GM12878 (cell line): Measurements from ENCODE around the gene ITM2C. TPM values are rescaled to one million over a fixed set of nuclear protein-coding genes. Genes with fewer than 3 reads are reported as not detected.

Experiments used
- ATAC-seq: fragments of 200-7000 bp; cut with Tn5 transposase; 3 replicates; pipeline ENCODE4 v1.9.1; 2020; ENCODE audit warnings: mild to moderate bottlenecking, moderate library complexity
- BruUV-seq: library from RNA; stranded (reverse); fragments of 400-500 nt; replicated peaks from 2 replicates; lab custom pipeline; 2021; lab: Mats Ljungman, UMichigan
- CTCF ChIA-PET: fragments of 300-600 bp; sonication (Branson Sonifier 250); formaldehyde crosslinking; extraction: SDS; loops from one replicate; lab custom pipeline; 2021; ENCODE audit warnings: inconsistent platforms; lab: Yijun Ruan, JAX
- POLR2A ChIA-PET: fragments of 350-600 bp; formaldehyde crosslinking; extraction: SDS; loops from one replicate; lab custom pipeline; 2021; ENCODE audit warnings: inconsistent platforms; lab: Charles Lee
- RAD21 ChIA-PET: fragments of 300-600 bp; sonication (Branson Sonifier 250); formaldehyde crosslinking; loops from one replicate; lab custom pipeline; 2023; ENCODE audit warnings: antibody characterized with exemption; ENCODE audit not compliant: unreplicated experiment; lab: Charles Lee
- SMC1A ChIA-PET: fragments of 300-600 bp; sonication (Branson Sonifier 250); formaldehyde crosslinking; loops from one replicate; lab custom pipeline; 2023; ENCODE audit not compliant: unreplicated experiment, uncharacterized antibody; lab: Charles Lee
- DNase-seq: peaks from one replicate; pipeline ENCODE4 v3.0.0-alpha.2; 2011; ENCODE audit warnings: low read depth, low spot score
- FAIRE-seq: peaks from 3 replicates; lab custom pipeline; 2011; peaks lifted over from hg19 to GRCh38; lab: Jason Lieb, UNC
- H2AFZ ChIP-seq: 2 replicates; pipeline ENCODE4 v1.6.0; 2011; ENCODE audit warnings: low read depth, low read length, control low read depth; ENCODE audit not compliant: control insufficient read depth
- H3K27ac ChIP-seq: 2 replicates; pipeline ENCODE4 v1.5.1; 2011; ENCODE audit warnings: control low read depth; ENCODE audit not compliant: control insufficient read depth, insufficient read depth
- H3K27me3 ChIP-seq, 2 experiments: replicated peaks in 1 of 2; 2 replicates each; pipeline versions ENCODE4 v1.6.0 to v1.6.1; 2011; ENCODE audit warnings: low read length in 1 of 2; ENCODE audit not compliant: control insufficient read depth in 2 of 2, insufficient read depth in 2 of 2
- H3K36me3 ChIP-seq, 2 experiments: 2 replicates each; pipeline ENCODE4 v1.5.1; 2011; ENCODE audit warnings: low read length in 1 of 2; ENCODE audit not compliant: control insufficient read depth in 2 of 2, insufficient read depth in 2 of 2
- H3K4me1 ChIP-seq: 2 replicates; pipeline ENCODE4 v1.6.1; 2011; ENCODE audit warnings: mild to moderate bottlenecking, low read length, moderate library complexity, mixed read lengths; ENCODE audit not compliant: control insufficient read depth, insufficient read depth
- H3K4me2 ChIP-seq: 2 replicates; pipeline ENCODE4 v1.6.0; 2011; ENCODE audit warnings: control low read depth; ENCODE audit not compliant: control insufficient read depth, insufficient read depth
- H3K4me3 ChIP-seq: fragments of 200-600 bp; sonication (generic); 2 replicates; pipeline ENCODE4 v1.5.1; 2016
- H3K79me2 ChIP-seq: 2 replicates; pipeline ENCODE4 v1.6.0; 2011; ENCODE audit warnings: low read length; ENCODE audit not compliant: control insufficient read depth, insufficient read depth
- H3K9ac ChIP-seq: 2 replicates; pipeline ENCODE4 v1.8.0; 2011; ENCODE audit warnings: low read length, control low read depth, mixed read lengths; ENCODE audit not compliant: control insufficient read depth, insufficient read depth
- H3K9me3 ChIP-seq: replicated peaks from 3 replicates; pipeline ENCODE4 v1.5.1; 2011; ENCODE audit warnings: mild to moderate bottlenecking, low read length; ENCODE audit not compliant: control insufficient read depth, insufficient read depth
- H4K20me1 ChIP-seq: 2 replicates; pipeline ENCODE4 v1.6.0; 2011; ENCODE audit not compliant: control insufficient read depth, insufficient read depth
- BACH1 ChIP-seq: fragments of 450-650 bp; IDR thresholded peaks from 2 replicates; pipeline ENCODE4 v1.6.1; 2017; ENCODE audit warnings: mild to moderate bottlenecking, borderline replicate concordance
- BHLHE40 ChIP-seq, 2 experiments: fragments of 450-650 bp in 1 of 2; IDR thresholded peaks; 2 replicates each; pipeline ENCODE4 v1.6.1; 2011 to 2017; ENCODE audit warnings: low read depth in 2 of 2, borderline replicate concordance in 1 of 2, improper control_type of control experiment in 1 of 2, low read length in 1 of 2, mild to moderate bottlenecking in 1 of 2
- ESRRA ChIP-seq: IDR thresholded peaks from 2 replicates; pipeline ENCODE4 v1.6.1; 2012; ENCODE audit warnings: mild to moderate bottlenecking, low read length, improper control_type of control experiment
- WGBS: methylation state at CpG from one replicate; pipeline ENCODE4 v1.1.6; 2016; ENCODE audit warnings: low lambda C conversion rate; ENCODE audit not compliant: insufficient replicate concordance, insufficient coverage; ENCODE audit errors: missing lambda C conversion rate; 5-methylcytosine and 5-hydroxymethylcytosine counted together
- in situ Hi-C: fragments of 300-500 bp; cut with MboI; formaldehyde crosslinking; loops from 9 replicates; pipeline ENCODE4 v1.14.3; 2018; ENCODE audit warnings: mixed read lengths
- intact Hi-C: fragments of 100-400 bp; cut with micrococcal nuclease; formaldehyde crosslinking; loops from one replicate; pipeline ENCODE4 v1.14.2; 2022; ENCODE audit not compliant: unreplicated experiment
- polyA plus RNA-seq, 11 experiments: library from polyadenylated mRNA; depleted of rRNA in 4 of 11; unstranded in 6 of 11; stranded (reverse) in 5 of 11; fragments of >200 nt; fragmentation: Nextera tagmentation in 4 of 11; fragmentation: Illumina TruSeq in 1 of 11; extraction: Ambion mirVana in 4 of 11; extraction: Trizol in 1 of 11; gene quantifications; 1 replicate in 1 of 11; 2 replicates in 10 of 11; pipeline versions ENCODE4 v1.2.1 to v1.2.3, GENCODE V29; 2011 to 2016; ENCODE audit warnings: inconsistent platforms in 2 of 11, missing spikeins in 2 of 11, low read depth in 1 of 11
- total RNA-seq, 4 experiments: library from RNA; depleted of rRNA in 3 of 4; stranded (reverse); fragments of >200 nt in 3 of 4; fragmentation: Illumina TruSeq in 1 of 4; extraction: Trizol in 1 of 4; gene quantifications; 2 replicates each; pipeline versions ENCODE4 v1.2.1 to v1.2.3, GENCODE V29; 2013 to 2021

Gene ITM2C
- total and polyA plus RNA-seq, 10 of the 15 experiments (the other 5 are each of a cell fraction or from before 2014, with no cell fraction given) = 5.4 to 195 (median 149) TPM

- no peak overlapping the region for H3K4me3 ChIP-seq
- ATAC-seq = no peak
- H3K36me3 ChIP-seq = peaks cover 2 to 9% of the 10 kb centered on the region in 2 experiments; a peak in 3 of 4 replicates
- no peak overlapping the region for H3K9ac ChIP-seq
- ChIA-PET SMC1A (interaction anchor here (1.5 to 1.9 kb wide), 2 partner anchors 11 to 16 kb away, joined by 3 to 6 read pairs; no protein-coding TSS in a partner anchor), RAD21 (no interaction called here), CTCF (interaction anchor here (1.0 to 2.9 kb wide), 7 partner anchors 13 to 110 kb away, joined by 3 to 9 read pairs (median 4); partner anchors contain the start of gene ITM2C)
- no peaks in the 10 kb centered on the region; the same call in 1 of the 2 replicates for H3K79me2 ChIP-seq
- FAIRE-seq = no peak
- TF ChIP-seq BHLHE40 (IDR thresholded peaks at IDR 0.05; ENCODE audit: borderline replicate concordance in 1 of 2, low read depth in 2 of 2, low read length in 1 of 2) (0 out of 4 replicates have a peak, but pooled peaks of 1 of the 2 experiments have one; percentile 9), ESRRA (0 out of 2 replicates have a peak, but pooled peaks have one; percentile 31), BACH1 (no peak)
- TF ChIP-seq, all 136 proteins: peak for 2
- no peaks in the 10 kb centered on the region for H4K20me1 ChIP-seq
- BruUV-seq = no TSS peak
- no peaks in the 10 kb centered on the region for H3K9me3 ChIP-seq
- no peak overlapping the region for H2AFZ ChIP-seq
- in situ Hi-C loops (no loop called here), intact Hi-C loops (no loop called here)
- no peaks in the 10 kb centered on the region for H3K27me3 ChIP-seq
- WGBS = 90% methylated on average over 27 of the region's 27 CpGs
- no peak overlapping the region for H3K27ac ChIP-seq
- H3K4me2 ChIP-seq = 0 out of 2 replicates have a peak overlapping the region, but pooled peaks have one; percentile 44
- H3K4me1 ChIP-seq = peaks cover 40% of the 10 kb centered on the region
- POLR2A ChIA-PET = no interaction called here
- DNase-seq = no peak
Measured at GRCh38 chr2:230877116-230877758, 12.5 kb downstream of the ITM2C start.
